Measurements from ENCODE around the gene STX11. TPM values are rescaled to one million over a fixed set of nuclear protein-coding genes. Genes with fewer than 3 reads are reported as not detected.

The STX11 gene
- total and polyA plus RNA-seq, 2 of the 13 experiments (the other 11 are each of a cell fraction or from before 2014, with no cell fraction given): 0.03 TPM; not detected in 1

DNA sequence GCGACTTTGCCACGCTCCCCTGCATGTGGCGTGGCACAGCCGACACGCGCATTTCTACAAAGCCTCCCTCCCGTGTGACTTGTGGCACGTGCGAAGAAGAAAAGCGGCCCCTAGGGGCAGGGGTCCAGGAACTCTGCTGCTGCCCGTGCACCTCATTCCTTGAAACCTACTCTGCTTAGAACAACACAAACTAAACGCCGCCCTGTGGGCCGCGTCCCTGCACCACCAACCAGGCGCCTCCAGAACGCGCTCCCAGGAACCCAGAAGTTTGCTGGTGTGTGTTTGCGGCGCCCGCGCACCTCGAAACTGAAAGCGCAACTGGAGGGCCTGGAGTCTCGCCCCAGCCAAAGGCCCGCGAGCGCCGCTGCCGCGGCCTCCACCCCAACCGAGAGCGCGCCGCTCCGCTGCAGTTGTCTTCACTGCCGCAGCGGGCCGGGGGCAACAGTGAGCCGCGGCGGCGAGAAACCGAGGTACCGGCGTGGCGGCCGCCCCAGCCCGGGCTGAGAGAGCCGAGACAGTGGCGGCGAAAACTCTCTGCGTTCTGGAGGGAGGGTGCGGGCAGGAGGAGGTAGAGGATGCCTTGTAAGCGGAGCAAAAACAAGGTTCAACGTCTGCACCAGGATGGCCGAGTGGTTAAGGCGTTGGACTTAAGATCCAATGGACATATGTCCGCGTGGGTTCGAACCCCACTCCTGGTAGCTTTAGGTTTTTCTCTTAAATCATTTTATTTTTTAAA is 65.8 kb downstream of the STX11 start (continued):
- TF ChIP-seq ZNF30 (CRISPR knock-in tag; IDR thresholded peaks at IDR 0.05) (no peak; the same call in 1 of the 2 replicates), THYN1 (CRISPR knock-in tag; IDR thresholded peaks at IDR 0.05; ENCODE audit: borderline replicate concordance, low read depth) (peak; percentile 95; the same call in 1 of the 2 replicates), TFE3 (CRISPR knock-in tag; IDR thresholded peaks at IDR 0.05) (no peak; the same call in none of the 2 replicates), RNF219 (CRISPR knock-in tag; IDR thresholded peaks at IDR 0.05) (0 out of 2 replicates have a peak, but pooled peaks have one; percentile 75), JUNB (CRISPR knock-in tag; IDR thresholded peaks at IDR 0.05; ENCODE audit: borderline replicate concordance) (no peak), ZKSCAN5 (CRISPR knock-in tag; IDR thresholded peaks at IDR 0.05) (no peak), ZNF776 (CRISPR knock-in tag; IDR thresholded peaks at IDR 0.05) (peak; percentile 90; the same call in 1 of the 2 replicates), MYPOP (CRISPR knock-in tag; IDR thresholded peaks at IDR 0.05) (peak; percentile 97), KLF15 (CRISPR knock-in tag; IDR thresholded peaks at IDR 0.05; ENCODE audit: borderline replicate concordance) (peak; percentile 95), MXI1 (IDR thresholded peaks at IDR 0.05; ENCODE audit: borderline replicate concordance, low read depth, low read length) (peak; percentile 55; the same call in 2 of the 3 replicates), ZNF564 (CRISPR knock-in tag; IDR thresholded peaks at IDR 0.05) (peak; percentile 81), EED (CRISPR knock-in tag; IDR thresholded peaks at IDR 0.05) (peak; percentile 75), ZNF136 (CRISPR knock-in tag; IDR thresholded peaks at IDR 0.05; ENCODE audit: low read depth) (peak; percentile 78; the same call in 1 of the 2 replicates), TAF1 (CRISPR knock-in tag; IDR thresholded peaks at IDR 0.05) (peak; percentile 66), AHR (CRISPR knock-in tag; IDR thresholded peaks at IDR 0.05) (0 out of 2 replicates have a peak, but pooled peaks have one; percentile 21), ZNF713 (CRISPR knock-in tag; IDR thresholded peaks at IDR 0.05) (peak; percentile 51; the same call in 1 of the 2 replicates)
- TF ChIP-seq, protein P1, sequence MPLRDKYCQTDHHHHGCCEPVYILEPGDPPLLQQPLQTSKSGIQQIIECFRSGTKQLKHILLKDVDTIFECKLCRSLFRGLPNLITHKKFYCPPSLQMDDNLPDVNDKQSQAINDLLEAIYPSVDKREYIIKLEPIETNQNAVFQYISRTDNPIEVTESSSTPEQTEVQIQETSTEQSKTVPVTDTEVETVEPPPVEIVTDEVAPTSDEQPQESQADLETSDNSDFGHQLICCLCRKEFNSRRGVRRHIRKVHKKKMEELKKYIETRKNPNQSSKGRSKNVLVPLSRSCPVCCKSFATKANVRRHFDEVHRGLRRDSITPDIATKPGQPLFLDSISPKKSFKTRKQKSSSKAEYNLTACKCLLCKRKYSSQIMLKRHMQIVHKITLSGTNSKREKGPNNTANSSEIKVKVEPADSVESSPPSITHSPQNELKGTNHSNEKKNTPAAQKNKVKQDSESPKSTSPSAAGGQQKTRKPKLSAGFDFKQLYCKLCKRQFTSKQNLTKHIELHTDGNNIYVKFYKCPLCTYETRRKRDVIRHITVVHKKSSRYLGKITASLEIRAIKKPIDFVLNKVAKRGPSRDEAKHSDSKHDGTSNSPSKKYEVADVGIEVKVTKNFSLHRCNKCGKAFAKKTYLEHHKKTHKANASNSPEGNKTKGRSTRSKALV (CRISPR knock-in tag; IDR thresholded peaks at IDR 0.05): peak; percentile 99
- TF ChIP-seq, protein P2, sequence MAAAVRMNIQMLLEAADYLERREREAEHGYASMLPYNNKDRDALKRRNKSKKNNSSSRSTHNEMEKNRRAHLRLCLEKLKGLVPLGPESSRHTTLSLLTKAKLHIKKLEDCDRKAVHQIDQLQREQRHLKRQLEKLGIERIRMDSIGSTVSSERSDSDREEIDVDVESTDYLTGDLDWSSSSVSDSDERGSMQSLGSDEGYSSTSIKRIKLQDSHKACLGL (CRISPR knock-in tag; IDR thresholded peaks at IDR 0.05): peak; percentile 93
- TF ChIP-seq, protein P3, sequence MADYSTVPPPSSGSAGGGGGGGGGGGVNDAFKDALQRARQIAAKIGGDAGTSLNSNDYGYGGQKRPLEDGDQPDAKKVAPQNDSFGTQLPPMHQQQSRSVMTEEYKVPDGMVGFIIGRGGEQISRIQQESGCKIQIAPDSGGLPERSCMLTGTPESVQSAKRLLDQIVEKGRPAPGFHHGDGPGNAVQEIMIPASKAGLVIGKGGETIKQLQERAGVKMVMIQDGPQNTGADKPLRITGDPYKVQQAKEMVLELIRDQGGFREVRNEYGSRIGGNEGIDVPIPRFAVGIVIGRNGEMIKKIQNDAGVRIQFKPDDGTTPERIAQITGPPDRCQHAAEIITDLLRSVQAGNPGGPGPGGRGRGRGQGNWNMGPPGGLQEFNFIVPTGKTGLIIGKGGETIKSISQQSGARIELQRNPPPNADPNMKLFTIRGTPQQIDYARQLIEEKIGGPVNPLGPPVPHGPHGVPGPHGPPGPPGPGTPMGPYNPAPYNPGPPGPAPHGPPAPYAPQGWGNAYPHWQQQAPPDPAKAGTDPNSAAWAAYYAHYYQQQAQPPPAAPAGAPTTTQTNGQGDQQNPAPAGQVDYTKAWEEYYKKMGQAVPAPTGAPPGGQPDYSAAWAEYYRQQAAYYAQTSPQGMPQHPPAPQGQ (CRISPR knock-in tag; IDR thresholded peaks at IDR 0.05; ENCODE audit: borderline replicate concordance): peak; percentile 76; the same call in 1 of the 2 replicates

Data from HepG2 (cell line).